Activated CD4-positive, alpha-beta memory T cell treated with anti-CD3 and anti-CD28 coated beads for 36 hours (primary cell): ENCODE measurements around the gene A1BG. TPM values are rescaled to one million over a fixed set of nuclear protein-coding genes. Genes with fewer than 3 reads are reported as not detected.
"Not testable (repeated sequence)": the region's sequence is repeated elsewhere in the genome, so short reads cannot be mapped to it uniquely, and the experiment has no call there.

Source experiments
- CTCF ChIA-PET: fragments of 350-600 bp; sonication (Branson Sonifier 250); formaldehyde crosslinking; loops from one replicate; lab custom pipeline; 2021; ENCODE audit warnings: antibody characterized with exemption, inconsistent platforms; lab: Charles Lee
- POLR2A ChIA-PET: fragments of 350-600 bp; sonication (Branson Sonifier 250); formaldehyde crosslinking; loops from one replicate; lab custom pipeline; 2021; ENCODE audit warnings: antibody characterized with exemption; lab: Charles Lee
- DNase-seq: peaks from one replicate; pipeline ENCODE4 v3.0.0-alpha.2; 2020
- H3K27ac Mint-ChIP-seq: one replicate; pipeline ENCODE4 v1.8.0; 2021; ENCODE audit warnings: mixed read lengths
- H3K27me3 Mint-ChIP-seq: one replicate; pipeline ENCODE4 v1.8.0; 2021; ENCODE audit warnings: mixed read lengths
- H3K36me3 Mint-ChIP-seq: one replicate; pipeline ENCODE4 v1.8.0; 2021; ENCODE audit warnings: mixed read lengths
- H3K4me1 Mint-ChIP-seq: one replicate; pipeline ENCODE4 v1.8.0; 2021; ENCODE audit warnings: low read depth, mixed read lengths
- H3K4me3 Mint-ChIP-seq: one replicate; pipeline ENCODE4 v1.8.0; 2021; ENCODE audit warnings: mild to moderate bottlenecking, mixed read lengths
- H3K9me3 Mint-ChIP-seq: one replicate; pipeline ENCODE4 v1.8.0; 2021; ENCODE audit warnings: mixed read lengths
- intact Hi-C: fragments of 100-400 bp; cut with micrococcal nuclease; formaldehyde crosslinking; loops from one replicate; pipeline ENCODE4 v1.15.1; 2023
- total RNA-seq, 2 experiments: library from RNA; stranded (reverse); gene quantifications; one replicate each; pipeline ENCODE4 v1.2.3, GENCODE V29; 2021

The A1BG gene
- total RNA-seq, 2 experiments from 2014 or later, result 9.9 to 12.9 TPM

GRCh38 chr19:58354478-58355030 lies 1.3 kb upstream of the A1BG start:
- intact Hi-C loops, result no loop called here
- Mint-ChIP-seq H3K4me1 (peaks cover 12% of the 10 kb centered on the region), H3K9me3 (no peaks in the 10 kb centered on the region), H3K36me3 (peaks cover 2% of the 10 kb centered on the region), H3K27me3 (peaks cover 2% of the 10 kb centered on the region), H3K4me3 (no peak overlapping the region), H3K27ac (no peak overlapping the region)
- POLR2A ChIA-PET, result no interaction called here
- CTCF ChIA-PET, result interaction anchor here (1.0 kb wide), 1 partner anchor 8 kb away, joined by 3 read pairs; the partner anchor contains the start of gene ZNF497
- DNase-seq, result no peak

GRCh38 chr19:58353717-58354477 lies 605 bp upstream of the A1BG start:
- H3K4me1 Mint-ChIP-seq, result peaks cover 15% of the 10 kb centered on the region
- intact Hi-C loops, result no loop called here
- CTCF ChIA-PET, result interaction anchor here (1.0 kb wide), 1 partner anchor 9 kb away, joined by 3 read pairs; the partner anchor contains the start of gene ZNF497
- DNase-seq, result no peak
- no peak overlapping the region for H3K27ac Mint-ChIP-seq
- POLR2A ChIA-PET, result no interaction called here
- H3K36me3 Mint-ChIP-seq, result peaks cover 4% of the 10 kb centered on the region
- peaks cover 4% of the 10 kb centered on the region for H3K27me3 Mint-ChIP-seq
- no peaks in the 10 kb centered on the region for H3K9me3 Mint-ChIP-seq
- no peak overlapping the region for H3K4me3 Mint-ChIP-seq

- H3K36me3 Mint-ChIP-seq, result peaks cover 4% of the 10 kb centered on the region
- no peaks in the 10 kb centered on the region for H3K9me3 Mint-ChIP-seq
- intact Hi-C loops, result no loop called here
- peaks cover 20% of the 10 kb centered on the region for H3K4me1 Mint-ChIP-seq
- no peak overlapping the region for H3K4me3 Mint-ChIP-seq
- H3K27me3 Mint-ChIP-seq, result peaks cover 4% of the 10 kb centered on the region
- CTCF ChIA-PET, result no interaction called here
- no peak for DNase-seq
- no peak overlapping the region for H3K27ac Mint-ChIP-seq
- POLR2A ChIA-PET, result no interaction called here
Measured at GRCh38 chr19:58351990-58352755, 1.1 kb downstream of the A1BG start.

- Mint-ChIP-seq H3K27me3 (peaks cover 4% of the 10 kb centered on the region), H3K4me1 (peaks cover 18% of the 10 kb centered on the region), H3K4me3 (no peak overlapping the region), H3K36me3 (peaks cover 4% of the 10 kb centered on the region), H3K9me3 (no peaks in the 10 kb centered on the region), H3K27ac (no peak overlapping the region)
- intact Hi-C loops, result no loop called here
- POLR2A ChIA-PET, result no interaction called here
- CTCF ChIA-PET, result no interaction called here
- no peak for DNase-seq
Measured at GRCh38 chr19:58351558-58351878, 1.8 kb downstream of the A1BG start.

- Mint-ChIP-seq H3K27ac (no peak overlapping the region), H3K4me1 (peaks cover 19% of the 10 kb centered on the region), H3K27me3 (peaks cover 4% of the 10 kb centered on the region), H3K9me3 (no peaks in the 10 kb centered on the region), H3K36me3 (peaks cover 4% of the 10 kb centered on the region), H3K4me3 (no peak overlapping the region)
- no peak for DNase-seq
- intact Hi-C loops, result no loop called here
- CTCF ChIA-PET, result no interaction called here
- POLR2A ChIA-PET, result no interaction called here
Measured at GRCh38 chr19:58350871-58351557, 2.3 kb downstream of the A1BG start.

- H3K27ac Mint-ChIP-seq, result no peak overlapping the region
Measured at GRCh38 chr19:58350001-58350861, 3.1 kb downstream of the A1BG start.

GRCh38 chr19:58349590-58349989 lies 3.7 kb downstream of the A1BG start:
- ChIA-PET CTCF (no interaction called here), POLR2A (no interaction called here)
- intact Hi-C loops, result loop anchor here (5.0 kb wide), 1 partner anchor 58 kb away; the partner anchor contains the start of gene ZNF584
- DNase-seq, result no peak
- H3K4me3 Mint-ChIP-seq, result no peak overlapping the region
- no peak overlapping the region for H3K27ac Mint-ChIP-seq
- no peaks in the 10 kb centered on the region for H3K9me3 Mint-ChIP-seq
- peaks cover 4% of the 10 kb centered on the region for H3K36me3 Mint-ChIP-seq
- peaks cover 21% of the 10 kb centered on the region for H3K4me1 Mint-ChIP-seq
- peaks cover 4% of the 10 kb centered on the region for H3K27me3 Mint-ChIP-seq

More at GRCh38 chr19:58350001-58350861, 3.1 kb downstream of the A1BG start:
- Mint-ChIP-seq H3K4me1 (peaks cover 21% of the 10 kb centered on the region), H3K27me3 (peaks cover 4% of the 10 kb centered on the region), H3K4me3 (no peak overlapping the region), H3K9me3 (no peaks in the 10 kb centered on the region), H3K36me3 (peaks cover 4% of the 10 kb centered on the region)
- CTCF ChIA-PET, result no interaction called here
- no peak for DNase-seq
- intact Hi-C loops, result no loop called here
- POLR2A ChIA-PET, result no interaction called here

- peak; percentile 18 for DNase-seq
- not testable (repeated sequence) for H3K27me3 Mint-ChIP-seq, H3K36me3 Mint-ChIP-seq, H3K27ac Mint-ChIP-seq, H3K9me3 Mint-ChIP-seq
- POLR2A ChIA-PET, result interaction anchor here (0.6 to 2.3 kb wide), 3 partner anchors 15 to 34 kb away, joined by 3 to 12 read pairs (median 5); partner anchors contain the start of genes ZNF497, ZNF837 and ZSCAN22
- CTCF ChIA-PET, result interaction anchor here (1.2 to 2.1 kb wide), 3 partner anchors 8 to 171 kb away, joined by 3 to 8 read pairs (median 6); partner anchors contain the start of genes ZBTB45 and ZSCAN22
- intact Hi-C loops, result loop anchor here (5.0 kb wide), 1 partner anchor 59 kb away; the partner anchor contains the start of gene ZNF584
- Mint-ChIP-seq H3K4me1 (peaks cover 21% of the 10 kb centered on the region), H3K4me3 (peak overlapping the region; percentile 92)
Measured at GRCh38 chr19:58348080-58348479, 5.2 kb downstream of the A1BG start.

GRCh38 chr19:58346961-58347929 lies 6.0 kb downstream of the A1BG start:
- POLR2A ChIA-PET, result interaction anchor here (0.7 to 2.3 kb wide), 6 partner anchors 8 to 128 kb away, joined by 3 to 12 read pairs (median 4); partner anchors contain the start of genes ZNF497, ZNF544 and ZNF837

GRCh38 chr19:58345558-58345957 lies 7.7 kb downstream of the A1BG start:
- CTCF ChIA-PET, result interaction anchor here (1.5 kb wide), 1 partner anchor 16 kb away, joined by 7 read pairs; no protein-coding TSS in a partner anchor
- DNase-seq, result no peak
- POLR2A ChIA-PET, result no interaction called here
- intact Hi-C loops, result loop anchor here (5.0 kb wide), 1 partner anchor 62 kb away; the partner anchor contains the start of gene ZNF584
- peaks cover 4% of the 10 kb centered on the region for H3K27me3 Mint-ChIP-seq
- H3K4me3 Mint-ChIP-seq, result peak overlapping the region; percentile 92
- H3K4me1 Mint-ChIP-seq, result peaks cover 21% of the 10 kb centered on the region
- peaks cover 10% of the 10 kb centered on the region for H3K36me3 Mint-ChIP-seq
- no peak overlapping the region for H3K27ac Mint-ChIP-seq
- H3K9me3 Mint-ChIP-seq, result no peaks in the 10 kb centered on the region

More at GRCh38 chr19:58346961-58347929, 6.0 kb downstream of the A1BG start:
- Mint-ChIP-seq H3K4me1 (peaks cover 21% of the 10 kb centered on the region), H3K4me3 (peak overlapping the region; percentile 92), H3K36me3 (peaks cover 4% of the 10 kb centered on the region), H3K27ac (peak overlapping the region; percentile 42), H3K27me3 (peaks cover 4% of the 10 kb centered on the region), H3K9me3 (no peaks in the 10 kb centered on the region)
- CTCF ChIA-PET, result interaction anchor here (0.9 to 2.1 kb wide), 6 partner anchors 9 to 172 kb away, joined by 3 to 8 read pairs (median 5); partner anchors contain the start of genes ZBTB45, ZNF544 and ZSCAN22
- DNase-seq, result peak; percentile 74
- intact Hi-C loops, result loop anchor here (1.0 to 5.0 kb wide), 2 partner anchors 15 to 60 kb away; partner anchors contain the start of genes ZNF497 and ZNF584
